GM21515 (cell line): ENCODE data around the gene KSR2.

ENCODE experiments used
- ATAC-seq: cut with Tn5 transposase; IDR thresholded peaks from one replicate; pipeline ENCODE4 v1.9.1; 2021; ENCODE audit not compliant: unreplicated experiment

The KSR2 gene

GRCh38 chr12:117506333-117506732 lies 462.5 kb downstream of the KSR2 start:
- no peak for ATAC-seq

DNA sequence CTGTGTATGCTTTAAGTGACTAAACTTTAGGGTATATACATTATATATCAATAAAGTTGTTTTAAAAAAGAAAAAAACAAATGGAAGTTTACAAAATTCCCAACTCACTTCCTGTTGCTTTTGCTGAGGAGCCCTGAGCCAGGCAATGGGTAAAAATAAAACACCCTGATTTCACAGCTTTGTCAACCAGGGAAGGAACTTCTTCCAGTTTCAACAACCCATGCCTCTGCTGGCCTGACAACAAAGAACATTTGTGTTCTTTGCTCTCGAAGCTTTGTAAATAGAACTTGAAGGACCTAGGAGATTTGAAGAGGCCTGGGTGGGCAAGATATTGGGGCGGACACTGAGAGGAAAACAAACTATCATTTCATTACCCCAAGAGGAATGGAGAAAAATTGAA lies 466.2 kb downstream of the KSR2 start:
- no peak for ATAC-seq

- no peak for ATAC-seq
These were observed 466.6 kb downstream of the KSR2 start for GRCh38 chr12:117502233-117502632.

- no peak for ATAC-seq
These were observed 467.5 kb downstream of the KSR2 start for GRCh38 chr12:117501076-117501869.

- no peak for ATAC-seq
These were observed 468.9 kb downstream of the KSR2 start for GRCh38 chr12:117499759-117500485.

- no peak for ATAC-seq
These were observed 469.9 kb downstream of the KSR2 start for GRCh38 chr12:117498880-117499279.

- ATAC-seq = no peak
These were observed 470.5 kb downstream of the KSR2 start for GRCh38 chr12:117498256-117498655.

GRCh38 chr12:117497407-117497806 lies 471.4 kb downstream of the KSR2 start:
- ATAC-seq = no peak

GRCh38 chr12:117494833-117495655 lies 473.7 kb downstream of the KSR2 start:
- no peak for ATAC-seq

DNA sequence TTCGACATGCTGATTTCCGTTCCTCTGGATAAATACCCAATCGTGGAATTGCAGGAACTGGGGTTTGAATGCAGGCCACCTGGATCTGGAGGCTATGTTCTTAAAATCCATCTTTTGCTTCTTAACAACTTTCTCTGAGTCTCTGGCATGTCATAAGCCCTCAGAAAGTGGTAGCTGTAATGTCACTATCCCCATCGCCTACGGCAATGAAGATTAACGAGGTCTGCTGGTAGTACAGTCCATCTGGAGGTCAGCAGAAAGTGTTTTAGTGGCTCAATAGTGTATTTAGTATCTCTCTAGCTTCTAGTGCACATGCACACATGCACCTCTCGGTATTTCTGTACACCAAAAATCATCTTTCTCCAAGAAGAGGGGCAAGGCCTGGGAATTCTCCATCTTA lies 477.1 kb downstream of the KSR2 start:
- no peak for ATAC-seq

DNA sequence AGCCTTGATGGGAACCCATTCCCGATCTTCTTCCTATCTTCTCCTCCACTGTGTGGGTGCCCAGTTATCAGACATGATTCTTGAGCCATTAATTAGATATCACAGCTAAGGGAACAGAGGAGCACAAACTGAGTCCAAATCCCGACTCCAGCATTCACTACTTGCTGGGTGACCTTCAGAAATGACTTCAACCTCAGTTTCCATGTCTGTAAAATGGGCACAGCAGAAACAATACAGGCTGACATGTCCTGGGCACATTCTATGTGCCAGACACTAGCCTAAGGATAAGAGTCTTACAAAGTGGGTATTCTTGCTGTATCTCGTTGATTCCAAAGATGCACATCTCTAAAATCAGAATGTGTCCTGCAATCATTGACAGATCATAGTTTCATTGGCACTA lies 478.7 kb downstream of the KSR2 start:
- ATAC-seq = no peak

GRCh38 chr12:117489671-117490070 lies 479.1 kb downstream of the KSR2 start:
- no peak for ATAC-seq

GRCh38 chr12:117486840-117487659 lies 481.7 kb downstream of the KSR2 start:
- ATAC-seq = no peak

- no peak for ATAC-seq
These were observed 482.6 kb downstream of the KSR2 start for GRCh38 chr12:117485984-117486839.

DNA sequence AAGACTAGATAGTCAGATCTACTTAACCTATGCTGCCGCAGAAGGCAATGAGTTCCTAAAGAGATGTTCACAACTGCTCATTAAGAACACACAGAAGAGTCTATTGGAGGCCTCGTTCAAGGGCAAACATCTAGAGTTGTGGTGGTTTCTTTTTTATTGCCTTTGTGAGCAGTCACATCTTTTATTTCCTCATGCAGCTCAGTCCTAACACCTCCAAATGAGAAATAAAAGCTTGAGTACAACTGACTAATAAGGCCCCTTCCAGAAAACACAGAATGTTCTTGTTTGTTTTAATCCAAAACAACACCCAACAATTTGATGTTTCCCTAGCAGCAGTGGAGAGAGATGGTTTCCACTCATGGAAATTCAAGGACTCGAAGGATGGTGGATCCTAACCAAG lies 483.9 kb downstream of the KSR2 start:
- ATAC-seq = no peak

DNA sequence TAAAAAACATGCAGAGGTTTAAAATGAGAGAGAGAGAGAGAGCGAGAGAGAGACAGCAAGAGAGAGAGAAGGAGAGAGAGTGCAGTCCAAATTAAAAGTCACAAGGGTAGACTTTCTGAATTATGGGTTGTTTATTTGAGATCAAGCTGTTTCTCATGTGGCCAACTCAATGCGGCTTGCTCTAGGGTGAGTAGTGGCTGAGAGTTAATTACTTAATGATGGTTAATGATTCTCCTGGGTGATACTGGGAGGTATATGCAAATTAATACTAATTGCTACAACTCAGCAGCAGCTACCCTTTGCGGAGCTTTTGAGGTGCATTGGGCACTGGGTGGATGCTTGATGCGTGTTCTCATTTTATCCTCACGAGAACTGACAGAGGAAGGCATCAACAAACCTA lies 485.3 kb downstream of the KSR2 start:
- no peak for ATAC-seq

DNA sequence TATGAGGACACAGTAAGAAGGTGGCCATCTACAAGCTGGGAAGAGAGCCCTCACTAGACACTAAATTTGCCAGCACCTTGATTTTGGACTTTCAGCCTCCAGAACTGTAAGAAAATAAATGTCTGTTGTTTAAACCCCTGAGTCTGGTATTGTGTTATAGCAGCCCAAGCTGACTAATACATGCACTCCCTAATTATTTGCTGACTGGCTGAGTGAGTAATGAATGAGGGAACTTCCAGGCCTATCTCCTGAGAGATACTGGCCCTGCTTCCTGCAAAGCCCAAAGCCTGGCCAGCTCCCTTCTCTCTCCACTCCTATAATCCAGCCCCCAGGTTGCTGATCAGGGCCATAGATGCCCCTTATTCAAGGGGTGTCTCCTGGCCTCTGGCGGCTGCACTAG lies 487.3 kb downstream of the KSR2 start:
- ATAC-seq = no peak

GRCh38 chr12:117476341-117476740 lies 492.4 kb downstream of the KSR2 start:
- ATAC-seq = no peak

- no peak for ATAC-seq
These were observed 494.9 kb downstream of the KSR2 start for GRCh38 chr12:117473856-117474255.

- ATAC-seq = no peak
These were observed 495.8 kb downstream of the KSR2 start for GRCh38 chr12:117472983-117473382.
